Left hindlimb (tissue), 1 donor: ENCODE measurements around the gene KISS1R.
"Not testable (repeated sequence)": the region's sequence is repeated elsewhere in the genome, so short reads cannot be mapped to it uniquely, and the experiment has no call there.

Experiments used
- DNase-seq: peaks from one replicate; pipeline ENCODE4 v3.0.0-alpha.2; 2018

KISS1R gene

GRCh38 chr19:955803-956765, 39.0 kb downstream of the KISS1R start:
- no peak for DNase-seq

DNA sequence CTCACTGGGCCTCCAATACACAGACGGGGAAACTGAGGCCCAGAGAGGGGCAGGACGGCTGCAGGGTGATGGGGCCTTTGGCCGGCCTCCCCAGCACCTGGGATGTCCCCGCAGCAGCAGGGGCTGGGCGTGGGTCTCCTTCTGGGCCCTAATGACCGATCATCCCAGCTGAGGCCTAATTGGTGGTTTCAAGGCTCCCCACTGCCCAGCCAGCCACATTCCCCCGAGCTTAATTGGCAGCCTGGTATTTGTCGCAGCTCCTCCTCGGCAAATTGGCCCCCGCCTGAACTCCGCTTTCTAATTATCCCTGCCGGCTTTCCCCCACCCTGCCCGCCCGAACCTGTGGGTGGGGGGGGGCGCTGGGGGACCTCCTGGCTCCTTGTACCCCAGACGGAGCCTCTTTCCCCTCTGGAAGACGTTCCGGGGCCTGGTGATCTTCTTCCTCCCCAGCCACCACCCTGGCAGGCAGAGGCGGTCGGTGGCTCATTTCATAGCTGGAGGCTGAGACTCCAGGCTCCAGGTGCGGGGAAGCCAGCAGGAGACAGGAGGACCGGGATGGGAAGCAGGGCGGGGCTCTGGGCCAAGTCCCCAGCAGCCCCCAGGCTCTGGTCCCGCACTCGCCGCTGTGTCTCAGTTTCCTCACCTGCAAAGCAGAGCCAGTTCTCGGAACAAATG, 39.8 kb downstream of the KISS1R start:
- no peak for DNase-seq

GRCh38 chr19:957578-957977, 40.4 kb downstream of the KISS1R start:
- DNase-seq, result not testable (repeated sequence)

- no peak for DNase-seq
These were observed 42.1 kb downstream of the KISS1R start for GRCh38 chr19:958967-959855.

GRCh38 chr19:960020-960419, 42.9 kb downstream of the KISS1R start:
- no peak for DNase-seq

DNA sequence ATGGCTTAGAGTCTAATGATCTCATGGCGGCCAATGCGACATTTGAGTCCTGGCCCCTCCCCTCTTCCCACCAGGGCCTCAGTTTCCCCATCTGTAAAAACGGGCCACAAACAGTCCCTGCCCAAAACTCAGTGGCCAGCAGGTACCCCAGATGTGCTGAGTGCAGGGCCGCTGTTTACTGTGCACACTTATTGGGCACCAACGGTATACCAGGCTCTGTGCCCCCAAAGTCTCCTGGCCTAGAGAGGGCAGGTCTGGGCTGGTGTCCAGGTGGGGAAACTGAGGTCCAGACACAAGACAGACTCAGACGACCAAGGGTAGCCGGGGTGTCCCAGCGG, 43.4 kb downstream of the KISS1R start:
- no peak for DNase-seq

- DNase-seq, result no peak
These were observed 44.9 kb downstream of the KISS1R start for GRCh38 chr19:961866-962620.

GRCh38 chr19:962683-963400, 45.7 kb downstream of the KISS1R start:
- DNase-seq, result no peak

- no peak for DNase-seq
These were observed 46.4 kb downstream of the KISS1R start for GRCh38 chr19:963486-963951.

- no peak for DNase-seq
These were observed 47.0 kb downstream of the KISS1R start for GRCh38 chr19:964116-964520.

DNA sequence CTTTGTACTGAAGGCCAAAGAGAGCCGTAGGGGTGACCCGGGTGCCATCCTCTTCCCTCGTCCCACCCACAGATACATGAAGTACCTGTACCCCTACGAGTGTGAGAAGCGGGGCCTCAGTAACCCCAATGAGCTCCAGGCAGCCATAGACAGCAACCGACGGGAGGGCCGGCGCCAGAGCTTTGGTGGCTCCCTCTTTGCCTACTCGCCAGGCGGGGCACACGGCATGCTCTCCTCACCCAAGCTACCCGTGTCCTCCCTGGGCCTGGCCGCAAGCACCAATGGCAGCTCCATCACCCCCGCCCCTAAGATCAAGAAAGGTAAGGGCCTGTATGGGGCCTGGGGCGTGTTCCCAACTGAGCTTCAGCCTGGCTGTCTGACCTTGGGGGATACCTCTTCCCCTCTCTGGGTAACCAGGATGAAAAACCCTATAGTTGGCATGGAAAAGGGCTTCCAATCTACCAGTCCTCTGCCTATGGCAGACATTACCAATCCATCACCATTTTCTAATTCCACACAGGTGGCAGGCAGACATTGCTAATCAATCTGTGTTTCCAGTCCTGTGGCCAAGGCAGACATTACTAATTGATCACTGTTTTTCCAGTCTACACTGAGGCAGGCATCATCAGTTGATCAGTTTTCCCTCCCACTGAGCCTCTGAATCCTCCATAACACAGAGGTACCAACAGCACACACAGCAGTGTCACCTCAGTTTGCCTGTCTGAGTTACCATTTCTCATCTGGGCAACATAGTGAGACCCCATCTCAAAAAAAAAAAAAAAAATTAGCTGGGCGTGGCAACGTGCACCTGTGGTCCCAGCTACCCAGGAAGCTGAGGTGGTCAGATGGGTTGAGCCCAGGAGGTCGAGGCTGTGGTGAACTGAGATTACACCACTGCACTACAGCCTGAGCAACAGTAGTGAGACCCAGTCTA, 47.9 kb downstream of the KISS1R start:
- DNase-seq, result no peak

GRCh38 chr19:966485-967088, 49.5 kb downstream of the KISS1R start:
- no peak for DNase-seq
